A549 (cell line): Measurements from ENCODE around the gene PDSS1. TPM values are rescaled to one million over a fixed set of nuclear protein-coding genes. Genes with fewer than 3 reads are reported as not detected.

Experiments used
- ATAC-seq, 2 experiments: fragments of 200-7000 bp in 1 of 2; fragments of >200 bp in 1 of 2; cut with Nextera tagmentation in 1 of 2; cut with Tn5 transposase in 1 of 2; 3 replicates each; pipeline versions ENCODE4 v1.8.0 to v1.9.1; 2018 to 2020; ENCODE audit warnings: mild to moderate bottlenecking in 1 of 2, moderate library complexity in 1 of 2
- CTCF ChIA-PET: fragments of 300-600 bp; sonication (Branson Sonifier 250); formaldehyde crosslinking; extraction: SDS; loops from one replicate; lab custom pipeline; 2021; ENCODE audit warnings: antibody characterized with exemption, inconsistent platforms; lab: Yijun Ruan, JAX
- POLR2A ChIA-PET: fragments of 350-600 bp; formaldehyde crosslinking; extraction: SDS; loops from one replicate; lab custom pipeline; 2021; ENCODE audit warnings: antibody characterized with exemption, inconsistent platforms; lab: Yijun Ruan, JAX
- DNase-seq, 2 experiments: peaks; one replicate each; pipeline versions ENCODE4 v3.0.0 to v3.0.0-alpha.2; 2011 to 2016; ENCODE audit warnings: low read depth in 1 of 2, low spot score in 1 of 2
- FAIRE-seq: peaks from 2 replicates; lab custom pipeline; 2011; peaks lifted over from hg19 to GRCh38; lab: Jason Lieb, UNC
- H3K27ac ChIP-seq, 2 experiments: fragments of >200 bp; sonication (Bioruptor Twin); formaldehyde crosslinking; 3 replicates each; pipeline ENCODE4 v1.5.1; 2016 to 2017
- H3K4me1 ChIP-seq: fragments of >200 bp; sonication (Bioruptor Twin); formaldehyde crosslinking; 3 replicates; pipeline ENCODE4 v1.6.1; 2016
- H3K4me2 ChIP-seq: fragments of >200 bp; sonication (Bioruptor Twin); formaldehyde crosslinking; 3 replicates; pipeline ENCODE4 v1.6.1; 2016
- H3K4me3 ChIP-seq: fragments of >200 bp; sonication (Bioruptor Twin); formaldehyde crosslinking; 3 replicates; pipeline ENCODE4 v1.5.1; 2016
- H3K9me3 ChIP-seq: fragments of >200 bp; sonication (Bioruptor Twin); formaldehyde crosslinking; 3 replicates; pipeline ENCODE4 v1.6.1; 2016
- BHLHE40 ChIP-seq: IDR thresholded peaks from 2 replicates; pipeline ENCODE4 v1.6.1; 2012; ENCODE audit warnings: low read depth, low read length, inconsistent platforms
- CBX8 ChIP-seq: fragments of 200-600 bp; sonication (generic); IDR thresholded peaks from 2 replicates; pipeline ENCODE4 v1.6.1; 2016
- CHD2 ChIP-seq: fragments of 150-350 bp; IDR thresholded peaks from 2 replicates; pipeline ENCODE4 v1.6.1; 2014; ENCODE audit warnings: low read length; ENCODE audit not compliant: partially characterized antibody
- EHF ChIP-seq: fragments of 250-450 bp; sonication (Bioruptor Pico); IDR thresholded peaks from 2 replicates; pipeline ENCODE4 v1.5.0; 2020; ENCODE audit warnings: mild to moderate bottlenecking
- EHMT2 ChIP-seq: fragments of 200-600 bp; sonication (generic); IDR thresholded peaks from 2 replicates; pipeline ENCODE4 v1.6.1; 2016; ENCODE audit warnings: antibody characterized with exemption, low read depth, mild to moderate bottlenecking, moderate library complexity
- FOSB ChIP-seq: fragments of 250-450 bp; sonication (Bioruptor Pico); IDR thresholded peaks from 2 replicates; pipeline ENCODE4 v1.5.0; 2020; ENCODE audit warnings: mild to moderate bottlenecking, moderate library complexity
- FOSL2 ChIP-seq, 2 experiments: fragments of 450-650 bp in 1 of 2; fragments of >200 bp in 1 of 2; sonication (Bioruptor Twin) in 1 of 2; formaldehyde crosslinking; IDR thresholded peaks; 2 replicates each; pipeline versions ENCODE4 v1.5.0 to v1.6.1; 2016 to 2020; ENCODE audit warnings: mild to moderate bottlenecking in 1 of 2, moderate library complexity in 1 of 2
- FOXS1 ChIP-seq: fragments of 250-450 bp; sonication (Bioruptor Pico); IDR thresholded peaks from 2 replicates; pipeline ENCODE4 v1.5.0; 2020; ENCODE audit warnings: mild to moderate bottlenecking, moderate library complexity
- HDAC2 ChIP-seq: fragments of 200-600 bp; sonication (generic); IDR thresholded peaks from 2 replicates; pipeline ENCODE4 v1.6.1; 2016
- HOXA7 ChIP-seq: fragments of 250-450 bp; sonication (Bioruptor Pico); IDR thresholded peaks from 2 replicates; pipeline ENCODE4 v1.5.0; 2020; ENCODE audit warnings: mild to moderate bottlenecking, moderate library complexity
- HOXB13 ChIP-seq: fragments of 250-450 bp; sonication (Bioruptor Pico); IDR thresholded peaks from 2 replicates; pipeline ENCODE4 v1.5.0; 2020; ENCODE audit warnings: low read depth, mild to moderate bottlenecking, moderate library complexity
- HOXB5 ChIP-seq: fragments of 250-450 bp; sonication (Bioruptor Pico); IDR thresholded peaks from 2 replicates; pipeline ENCODE4 v1.5.0; 2020; ENCODE audit warnings: mild to moderate bottlenecking, moderate library complexity
- KDM5A ChIP-seq: fragments of 200-600 bp; sonication (generic); IDR thresholded peaks from 2 replicates; pipeline ENCODE4 v1.6.1; 2016; ENCODE audit warnings: antibody characterized with exemption, mild to moderate bottlenecking
- MAFK ChIP-seq: fragments of 450-650 bp; IDR thresholded peaks from 2 replicates; pipeline ENCODE4 v1.6.1; 2014; ENCODE audit not compliant: partially characterized antibody
- MAZ ChIP-seq: fragments of 150-350 bp; IDR thresholded peaks from 2 replicates; pipeline ENCODE4 v1.6.1; 2014; ENCODE audit warnings: antibody characterized with exemption, low read depth, low read length, borderline replicate concordance
- NR3C1 ChIP-seq: fragments of >200 bp; sonication (Bioruptor Twin); formaldehyde crosslinking; IDR thresholded peaks from 3 replicates; pipeline ENCODE4 v1.6.1; 2017
- POLR2AphosphoS2 ChIP-seq: conservative IDR thresholded peaks from 2 replicates; pipeline ENCODE4 v1.6.1; 2012; ENCODE audit warnings: low read length, improper control_type of control experiment, inconsistent platforms
- RCOR1 ChIP-seq: fragments of 150-350 bp; IDR thresholded peaks from 2 replicates; pipeline ENCODE4 v1.6.1; 2014; ENCODE audit warnings: antibody characterized with exemption, low read length, low read depth
- REST ChIP-seq: fragments of 200-600 bp; sonication (generic); IDR thresholded peaks from 2 replicates; pipeline ENCODE4 v1.6.1; 2016; ENCODE audit warnings: antibody characterized with exemption, mild to moderate bottlenecking, moderate library complexity
- RFX5 ChIP-seq: fragments of 450-650 bp; IDR thresholded peaks from 2 replicates; pipeline ENCODE4 v1.7.1; 2014; ENCODE audit warnings: antibody characterized with exemption, mild to moderate bottlenecking, moderate library complexity
- TP53 ChIP-seq: fragments of 250-450 bp; sonication (Bioruptor Pico); IDR thresholded peaks from 2 replicates; pipeline ENCODE4 v1.5.0; 2021; ENCODE audit warnings: mild to moderate bottlenecking, moderate library complexity
- ZFP36 ChIP-seq: fragments of 450-650 bp; IDR thresholded peaks from 2 replicates; pipeline ENCODE4 v1.6.1; 2014; ENCODE audit warnings: borderline replicate concordance; ENCODE audit not compliant: partially characterized antibody
- WGBS: methylation state at CpG from one replicate; pipeline ENCODE4 v1.1.6; 2017; ENCODE audit errors: missing lambda C conversion rate; 5-methylcytosine and 5-hydroxymethylcytosine counted together
- polyA plus RNA-seq, 4 experiments: library from polyadenylated mRNA; depleted of rRNA in 3 of 4; stranded (reverse); fragments of >200 nt; fragmentation: RNase III in 1 of 4; extraction: RNeasy Plus Mini Kit Qiagen cat#74134 plus additional on column Dnase treatment in 1 of 4; gene quantifications; 2 replicates in 3 of 4; 3 replicates in 1 of 4; pipeline ENCODE4 v1.2.3, GENCODE V29; 2011 to 2017
- TF ChIP-seq, protein P1 (sequence below): fragments of >200 bp; sonication (Bioruptor Twin); formaldehyde crosslinking; IDR thresholded peaks from 3 replicates; pipeline ENCODE4 v1.6.1; 2016
- TF ChIP-seq, protein P2 (sequence below): fragments of >200 bp; sonication (Bioruptor Twin); formaldehyde crosslinking; IDR thresholded peaks from 2 replicates; pipeline ENCODE4 v1.6.1; 2016
- TF ChIP-seq, protein P3 (sequence below): IDR thresholded peaks from 2 replicates; pipeline ENCODE4 v1.6.1; 2012
- TF ChIP-seq, protein P4 (sequence below): fragments of 250-450 bp; sonication (Bioruptor Pico); IDR thresholded peaks from 2 replicates; pipeline ENCODE4 v1.5.0; 2020; ENCODE audit warnings: low read depth, mild to moderate bottlenecking, moderate library complexity

The PDSS1 gene
- polyA plus RNA-seq, 2 of the 4 experiments (the other 2 are of a cell fraction): 14.9 to 24.8 TPM

DNA sequence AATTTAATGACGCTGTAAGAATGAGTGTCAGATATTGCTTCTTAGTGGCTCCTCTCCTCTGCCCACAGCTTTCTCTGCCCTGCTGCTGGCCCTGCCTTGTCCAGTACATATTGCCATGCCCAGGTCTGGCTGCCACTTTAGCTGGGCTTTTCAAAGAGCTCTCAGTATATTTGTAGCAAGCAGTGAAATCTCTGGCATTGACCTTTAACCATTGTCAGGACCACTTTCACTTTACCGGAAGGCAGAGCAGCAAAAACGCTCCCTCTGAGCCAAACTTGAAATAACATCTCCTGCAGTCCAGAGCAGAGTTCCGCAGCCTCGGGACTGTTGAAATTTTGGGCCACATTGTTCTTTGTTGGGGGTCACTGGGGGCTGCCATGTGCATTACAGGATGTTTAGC lies 13.8 kb downstream of the PDSS1 start:
- TF ChIP-seq, protein P1, sequence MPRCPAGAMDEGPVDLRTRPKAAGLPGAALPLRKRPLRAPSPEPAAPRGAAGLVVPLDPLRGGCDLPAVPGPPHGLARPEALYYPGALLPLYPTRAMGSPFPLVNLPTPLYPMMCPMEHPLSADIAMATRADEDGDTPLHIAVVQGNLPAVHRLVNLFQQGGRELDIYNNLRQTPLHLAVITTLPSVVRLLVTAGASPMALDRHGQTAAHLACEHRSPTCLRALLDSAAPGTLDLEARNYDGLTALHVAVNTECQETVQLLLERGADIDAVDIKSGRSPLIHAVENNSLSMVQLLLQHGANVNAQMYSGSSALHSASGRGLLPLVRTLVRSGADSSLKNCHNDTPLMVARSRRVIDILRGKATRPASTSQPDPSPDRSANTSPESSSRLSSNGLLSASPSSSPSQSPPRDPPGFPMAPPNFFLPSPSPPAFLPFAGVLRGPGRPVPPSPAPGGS: no peak
- no peak for TF ChIP-seq HOXB5
- TF ChIP-seq KDM5A: no peak
- TF ChIP-seq RFX5: no peak
- no peak for TF ChIP-seq BHLHE40
- TF ChIP-seq, protein P2, sequence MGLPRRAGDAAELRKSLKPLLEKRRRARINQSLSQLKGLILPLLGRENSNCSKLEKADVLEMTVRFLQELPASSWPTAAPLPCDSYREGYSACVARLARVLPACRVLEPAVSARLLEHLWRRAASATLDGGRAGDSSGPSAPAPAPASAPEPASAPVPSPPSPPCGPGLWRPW: no peak
- no peak for TF ChIP-seq CHD2
- TF ChIP-seq MAFK: no peak
- no peak for TF ChIP-seq EHF
- no peak for TF ChIP-seq FOSB
- no peak for TF ChIP-seq MAZ
- no peak for TF ChIP-seq HOXA7 (CRISPR knock-in tag)
- TF ChIP-seq CBX8: no peak
- no peak for TF ChIP-seq HOXB13 (CRISPR knock-in tag)
- no peak for TF ChIP-seq EHMT2
- no peak for FAIRE-seq
- CTCF ChIA-PET: interaction anchor here (1.1 to 2.9 kb wide), 3 partner anchors 13 to 28 kb away, joined by 3 to 19 read pairs (median 3); no protein-coding TSS in a partner anchor
- POLR2A ChIA-PET: no interaction called here
- 99% methylated on average over 5 of the region's 5 CpGs for WGBS
- Histone ChIP-seq H3K4me3 (no peak overlapping the region), H3K9me3 (no peaks in the 10 kb centered on the region), H3K4me2 (no peak overlapping the region), H3K27ac (no peak overlapping the region), H3K4me1 (no peaks in the 10 kb centered on the region)
- no peak for DNase-seq
- no peak for ATAC-seq

DNA sequence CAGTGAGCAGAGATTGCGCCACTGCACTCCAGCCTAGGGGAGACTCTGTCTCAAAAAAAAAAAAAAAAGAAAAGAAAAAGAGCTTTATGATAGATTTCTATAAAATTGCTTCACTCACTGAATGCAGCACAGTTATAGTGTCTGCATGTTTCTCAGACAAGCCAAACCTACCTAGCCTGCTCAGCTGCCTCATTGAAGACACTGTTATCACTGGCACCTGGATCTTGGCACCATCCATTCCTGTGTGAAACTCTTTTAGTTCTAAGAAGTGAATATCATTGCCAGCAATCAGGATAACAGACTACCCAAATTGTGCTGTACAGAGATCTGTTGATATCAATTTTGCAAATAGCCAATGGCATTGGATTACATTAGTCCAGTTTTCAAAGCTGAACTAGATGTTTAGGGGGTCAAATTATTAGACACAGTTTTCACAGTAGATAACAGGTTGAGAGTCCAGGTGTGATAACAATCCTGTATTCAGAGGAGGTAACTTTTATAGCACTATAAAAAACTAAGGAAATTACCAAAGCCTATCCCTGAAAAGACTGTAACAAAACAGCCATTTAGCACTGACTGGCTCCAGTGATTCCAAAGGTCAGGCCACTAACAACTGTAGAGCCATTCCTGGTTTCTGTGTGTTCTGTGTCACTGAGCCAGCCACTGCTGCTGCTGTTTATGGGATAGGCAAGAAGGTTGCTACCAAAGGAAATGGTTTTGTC lies 17.1 kb downstream of the PDSS1 start:
- POLR2A ChIA-PET: no interaction called here
- no peak for TF ChIP-seq HDAC2
- TF ChIP-seq REST: no peak
- TF ChIP-seq EHF: no peak
- TF ChIP-seq BHLHE40: no peak
- TF ChIP-seq NR3C1: no peak
- TF ChIP-seq FOXS1: no peak
- no peak for TF ChIP-seq RCOR1
- no peak for TF ChIP-seq CBX8
- TF ChIP-seq, protein P3, sequence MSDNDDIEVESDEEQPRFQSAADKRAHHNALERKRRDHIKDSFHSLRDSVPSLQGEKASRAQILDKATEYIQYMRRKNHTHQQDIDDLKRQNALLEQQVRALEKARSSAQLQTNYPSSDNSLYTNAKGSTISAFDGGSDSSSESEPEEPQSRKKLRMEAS: no peak
- TF ChIP-seq EHMT2: no peak
- TF ChIP-seq TP53: no peak
- TF ChIP-seq FOSL2 (IDR thresholded peaks at IDR 0.05): no peak
- no peak for TF ChIP-seq FOSL2 (CRISPR knock-in tag; IDR thresholded peaks at IDR 0.05)
- TF ChIP-seq ZFP36: no peak
- TF ChIP-seq, protein P4, sequence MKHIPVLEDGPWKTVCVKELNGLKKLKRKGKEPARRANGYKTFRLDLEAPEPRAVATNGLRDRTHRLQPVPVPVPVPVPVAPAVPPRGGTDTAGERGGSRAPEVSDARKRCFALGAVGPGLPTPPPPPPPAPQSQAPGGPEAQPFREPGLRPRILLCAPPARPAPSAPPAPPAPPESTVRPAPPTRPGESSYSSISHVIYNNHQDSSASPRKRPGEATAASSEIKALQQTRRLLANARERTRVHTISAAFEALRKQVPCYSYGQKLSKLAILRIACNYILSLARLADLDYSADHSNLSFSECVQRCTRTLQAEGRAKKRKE: no peak
- no peak for TF ChIP-seq POLR2AphosphoS2
- no peak for FAIRE-seq
- Histone ChIP-seq H3K9me3 (no peaks in the 10 kb centered on the region), H3K4me1 (no peaks in the 10 kb centered on the region), H3K4me3 (no peak overlapping the region), H3K4me2 (no peak overlapping the region), H3K27ac (no peak overlapping the region)
- no peak for DNase-seq
- ATAC-seq: no peak
- CTCF ChIA-PET: interaction anchor here (0.7 to 5.7 kb wide), 3 partner anchors 12 to 664 kb away, joined by 3 to 34 read pairs (median 3); no protein-coding TSS in a partner anchor
- WGBS: 100% methylated on average over 1 of the region's 1 CpG
